Measurements from ENCODE around the gene ANKRD33B. TPM values are rescaled to one million over a fixed set of nuclear protein-coding genes. Genes with fewer than 3 reads are reported as not detected.
"Not testable (repeated sequence)": the region's sequence is repeated elsewhere in the genome, so short reads cannot be mapped to it uniquely, and the experiment has no call there.

Gene ANKRD33B
- polyA plus RNA-seq (2014; cell fraction: cytosol; rRNA removed), result 0.73 and 0.74 TPM in 2 replicates
- polyA plus RNA-seq (2014; cell fraction: nucleus; rRNA removed), result 0.38 and 0.95 TPM in 2 replicates

GRCh38 chr5:10563945-10564837 is at the start of gene ANKRD33B:
Gene ANKRD33B, plus strand, starts transcription at chr5:10564070. Its CDS starts 398 bp downstream, at chr5:10564468.
- peak; percentile 67 for DNase-seq (ENCODE audit: low spot score)

DNA sequence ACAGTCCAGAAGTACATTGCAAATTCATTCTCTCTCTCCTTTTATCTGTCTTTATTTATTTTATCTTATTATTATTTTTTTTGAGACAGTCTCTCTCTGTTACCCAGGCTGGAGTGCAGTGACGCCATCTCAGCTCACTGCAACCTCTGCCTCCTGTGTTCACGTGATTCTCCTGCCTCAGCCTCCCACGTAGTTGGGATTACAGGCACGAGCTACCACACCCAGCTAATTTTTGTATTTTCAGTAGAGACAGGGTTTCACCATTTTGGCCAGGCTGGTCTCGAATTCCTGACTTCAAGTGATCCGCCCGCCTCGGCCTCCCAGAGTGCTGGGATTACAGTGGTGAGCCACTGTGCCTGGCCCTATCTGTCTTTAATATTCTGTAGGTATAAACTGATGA is 49.3 kb upstream of the ANKRD33B start:
- not testable (repeated sequence) for DNase-seq (ENCODE audit: low spot score)

- no peak for DNase-seq (ENCODE audit: low spot score)
These were observed 48.4 kb upstream of the ANKRD33B start for GRCh38 chr5:10515492-10515891.

- no peak for DNase-seq (ENCODE audit: low spot score)
These were observed 45.5 kb upstream of the ANKRD33B start for GRCh38 chr5:10518347-10518746.

DNA sequence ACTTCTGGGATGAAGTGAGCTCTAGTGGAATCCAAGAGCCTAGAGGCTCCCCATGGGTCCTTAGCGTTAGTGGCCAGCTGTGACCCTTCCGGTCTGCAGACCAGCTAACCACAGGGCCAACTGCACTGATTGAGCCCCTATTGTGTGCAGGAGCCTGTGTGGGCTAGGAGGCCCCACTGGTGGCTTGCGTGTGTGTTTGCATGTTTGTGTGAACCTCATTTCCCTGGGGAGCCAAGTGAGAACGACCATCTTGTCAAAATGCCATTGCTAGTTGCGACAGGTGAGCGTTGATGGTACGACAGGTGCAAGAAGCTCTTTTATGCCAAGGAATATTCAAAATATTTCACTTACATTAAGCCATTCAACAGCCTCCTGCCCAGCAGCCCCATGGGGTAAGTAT is 44.1 kb upstream of the ANKRD33B start:
- no peak for DNase-seq (ENCODE audit: low spot score)

DNA sequence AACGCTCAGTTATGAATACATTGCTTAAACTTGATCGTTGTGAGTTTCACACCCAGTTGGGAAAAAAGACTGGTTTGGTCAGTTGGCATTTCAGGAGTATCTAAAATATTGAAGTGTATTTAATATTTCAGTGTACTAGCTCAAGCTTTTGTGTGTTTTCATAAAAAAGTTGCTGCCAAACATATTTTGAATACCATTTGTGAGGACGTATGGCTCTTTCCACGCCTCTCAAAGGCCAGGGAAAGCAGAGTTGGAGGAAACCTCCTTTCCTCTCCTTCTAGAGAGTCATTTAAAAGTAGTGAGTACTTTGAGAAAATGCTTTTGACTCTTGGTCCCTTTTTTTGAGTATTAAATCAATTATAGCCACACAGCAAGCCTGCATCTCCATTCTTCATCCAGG is 43.2 kb upstream of the ANKRD33B start:
- DNase-seq (ENCODE audit: low spot score), result no peak

DNA sequence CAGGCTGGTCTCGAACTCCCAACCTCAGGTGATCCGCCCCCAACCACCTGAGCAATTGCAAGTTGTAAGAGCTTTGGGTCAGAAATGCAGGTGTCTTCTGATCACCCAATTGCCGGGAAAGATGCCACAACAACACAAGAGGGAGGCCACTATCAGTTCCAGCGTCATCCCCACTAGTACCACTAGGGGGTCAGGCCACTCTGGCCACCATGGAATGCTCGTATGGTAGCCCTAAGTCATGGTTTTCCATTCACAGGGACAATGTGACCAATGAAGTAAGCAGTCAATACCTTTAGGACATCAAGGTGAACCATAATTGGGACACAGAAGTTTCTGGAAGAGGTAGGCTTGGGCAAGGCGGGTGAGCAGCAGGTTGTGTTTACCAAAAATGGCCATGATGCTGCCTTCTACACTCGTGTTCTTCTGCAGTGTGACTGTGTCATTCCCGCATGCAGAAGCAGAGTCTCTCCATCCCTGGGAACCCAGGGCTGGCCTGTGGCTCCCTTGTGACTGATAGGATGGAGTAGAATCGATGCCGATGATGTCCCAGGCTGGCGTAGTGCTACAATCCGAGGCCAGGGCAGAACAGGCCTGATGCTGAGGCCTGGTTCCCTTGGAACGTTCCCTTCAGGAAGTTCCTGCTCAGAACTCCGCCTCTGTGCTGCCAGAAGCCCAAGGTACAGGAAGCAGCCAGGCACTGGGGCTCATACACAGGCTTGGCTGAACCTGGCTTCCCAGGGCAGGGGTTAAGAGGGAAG is 42.2 kb upstream of the ANKRD33B start:
- DNase-seq (ENCODE audit: low spot score), result no peak

DNA sequence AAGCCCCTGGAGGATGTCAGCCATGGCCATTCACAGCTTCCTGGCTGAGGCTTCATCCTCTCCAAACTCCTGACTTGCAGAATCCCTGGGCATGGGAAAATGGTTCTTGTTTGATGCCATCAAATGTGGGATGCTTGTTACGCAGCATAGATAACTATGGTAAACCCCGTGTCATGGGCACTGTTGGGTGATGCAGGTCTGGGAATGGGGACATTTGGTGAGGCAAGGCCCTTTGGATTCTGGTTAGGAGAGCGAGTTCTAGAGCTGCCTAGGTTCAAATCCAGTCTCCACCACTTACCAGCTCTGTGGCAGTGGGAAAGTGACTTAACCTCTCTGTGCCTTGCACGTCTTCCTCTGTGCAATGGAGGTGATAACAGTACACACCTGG is 41.7 kb upstream of the ANKRD33B start:
- no peak for DNase-seq (ENCODE audit: low spot score)

GRCh38 chr5:10524376-10525123 is 39.3 kb upstream of the ANKRD33B start:
- no peak for DNase-seq (ENCODE audit: low spot score)

GRCh38 chr5:10525124-10525495 is 38.8 kb upstream of the ANKRD33B start:
- DNase-seq (ENCODE audit: low spot score), result no peak

GRCh38 chr5:10527281-10527950 is 36.5 kb upstream of the ANKRD33B start:
- no peak for DNase-seq (ENCODE audit: low spot score)

DNA sequence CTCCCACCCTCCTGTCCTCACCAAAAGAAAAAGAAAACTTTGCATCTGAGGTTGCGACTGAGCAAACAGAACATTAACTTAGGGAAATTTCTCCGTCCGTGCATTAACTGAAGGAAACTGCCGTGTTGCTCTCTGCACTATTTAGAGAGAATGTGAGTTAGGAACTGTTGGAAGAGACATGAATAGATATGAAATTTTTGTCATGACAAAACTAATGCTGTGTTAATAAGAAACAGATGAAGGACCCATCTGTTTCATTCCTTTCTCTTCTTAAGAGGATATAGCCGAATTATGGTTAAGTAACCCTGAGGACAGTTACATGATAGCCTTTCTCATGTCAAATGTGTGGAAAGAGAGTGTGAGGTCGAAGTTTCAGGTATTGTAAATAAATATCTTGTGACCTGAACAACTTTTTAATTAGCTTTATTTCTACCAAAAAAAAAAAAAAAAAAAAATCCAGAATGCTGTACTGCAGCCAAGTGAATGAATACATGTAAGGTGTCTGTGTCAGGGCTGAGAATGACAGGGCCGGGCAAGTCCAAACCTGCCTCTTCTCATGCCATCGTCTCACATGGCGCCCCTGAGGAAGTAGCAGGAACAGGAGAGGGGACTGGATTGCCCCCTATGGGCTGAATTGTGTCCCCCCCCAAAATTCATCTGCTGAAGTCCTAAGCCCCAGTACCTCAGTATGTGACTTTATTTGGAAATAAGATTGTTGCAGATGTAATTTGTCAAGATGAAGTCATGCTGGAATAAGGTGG is 35.6 kb upstream of the ANKRD33B start:
- no peak for DNase-seq (ENCODE audit: low spot score)

DNA sequence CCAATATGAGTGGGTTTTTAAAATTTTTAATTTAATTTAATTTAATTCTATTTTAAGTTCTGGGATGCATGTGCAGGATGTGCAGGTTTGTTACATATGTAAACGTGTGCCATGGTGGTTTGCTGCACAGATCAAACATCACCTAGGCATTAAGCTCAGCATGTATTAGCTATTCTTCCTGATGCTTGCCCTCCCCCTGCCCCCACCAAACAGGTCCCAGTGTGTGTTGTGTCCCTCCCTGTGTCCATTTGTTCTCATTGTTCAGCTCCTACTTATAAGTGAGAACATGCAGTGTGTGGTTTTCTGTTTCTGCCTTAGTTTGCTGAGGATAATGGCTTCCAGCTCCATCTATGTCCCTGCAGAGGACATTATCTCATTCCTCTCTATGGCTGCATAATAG is 35.0 kb upstream of the ANKRD33B start:
- DNase-seq (ENCODE audit: low spot score), result no peak

- DNase-seq (ENCODE audit: low spot score), result no peak
These were observed 33.1 kb upstream of the ANKRD33B start for GRCh38 chr5:10530601-10531320.

GRCh38 chr5:10532421-10532820 is 31.4 kb upstream of the ANKRD33B start:
- no peak for DNase-seq (ENCODE audit: low spot score)

GRCh38 chr5:10533226-10533625 is 30.6 kb upstream of the ANKRD33B start:
- no peak for DNase-seq (ENCODE audit: low spot score)

GRCh38 chr5:10534561-10535530 is 29.0 kb upstream of the ANKRD33B start:
- DNase-seq (ENCODE audit: low spot score), result no peak

DNA sequence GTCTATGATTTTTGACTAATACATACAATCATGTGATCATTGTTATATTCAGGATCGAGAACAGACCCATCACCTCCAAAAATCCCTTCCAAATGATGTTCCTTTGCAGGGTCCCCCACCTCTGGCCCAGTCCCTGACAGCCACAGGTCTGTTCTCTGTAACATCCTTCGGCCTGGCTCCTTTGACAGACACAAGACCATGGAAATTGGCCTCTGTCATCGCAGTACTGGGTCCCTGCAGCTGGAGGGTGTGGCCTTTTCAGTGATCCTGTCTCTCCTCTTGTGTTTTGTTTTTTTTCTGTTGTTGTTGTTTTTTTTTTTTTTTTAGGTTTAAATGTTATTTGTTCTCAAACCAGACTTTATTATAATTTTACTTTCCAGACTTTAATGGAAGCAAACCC is 27.4 kb upstream of the ANKRD33B start:
- peak; percentile 48 for DNase-seq (ENCODE audit: low spot score)
